CD4-positive, CD25-positive, alpha-beta regulatory T cell (primary cell): ENCODE results near the gene P2RX3. TPM values are rescaled to one million over a fixed set of nuclear protein-coding genes. Genes with fewer than 3 reads are reported as not detected.

ENCODE experiments used
- ATAC-seq, 2 donors: fragments of 150-1000 bp; cut with Tn5 transposase; one replicate each; pipeline ENCODE4 v1.10.0; 2021; ENCODE audit warnings: low read depth in 2 of 2, moderate number of reproducible peaks in 2 of 2, moderate library complexity in 1 of 2
- DNase-seq, 3 donors: peaks; one replicate each; pipeline versions ENCODE4 v3.0.0 to v3.0.0-alpha.2; 2012 to 2022; ENCODE audit warnings: mixed read lengths in 1 of 3
- H3K27ac ChIP-seq: one replicate; pipeline ENCODE4 v1.7.0; 2013; ENCODE audit warnings: mild to moderate bottlenecking, low read length; ENCODE audit not compliant: insufficient read depth, poor library complexity, severe bottlenecking
- H3K27me3 ChIP-seq: one replicate; pipeline ENCODE4 v1.7.0; 2013; ENCODE audit warnings: low read length; ENCODE audit not compliant: control insufficient read depth, insufficient read depth
- H3K36me3 ChIP-seq: one replicate; pipeline ENCODE4 v1.7.0; 2013; ENCODE audit warnings: mild to moderate bottlenecking, low read length, moderate library complexity; ENCODE audit not compliant: control insufficient read depth, insufficient read depth
- H3K4me1 ChIP-seq: 2 replicates; pipeline ENCODE4 v1.7.0; 2013; ENCODE audit warnings: mild to moderate bottlenecking, low read length; ENCODE audit not compliant: insufficient read depth, control insufficient read depth, poor library complexity, severe bottlenecking
- H3K4me3 ChIP-seq: one replicate; pipeline ENCODE4 v1.7.0; 2013; ENCODE audit warnings: low read depth, mild to moderate bottlenecking, low read length, moderate library complexity
- H3K9me3 ChIP-seq, 2 experiments: 1 replicate in 1 of 2; 2 replicates in 1 of 2; pipeline ENCODE4 v1.7.0; 2013; ENCODE audit warnings: low read length in 2 of 2, mild to moderate bottlenecking in 1 of 2, moderate library complexity in 1 of 2; ENCODE audit not compliant: control insufficient read depth in 2 of 2
- H3K27ac Mint-ChIP-seq, 3 donors: one replicate each; pipeline ENCODE4 v1.8.0; 2020 to 2022; ENCODE audit warnings: mild to moderate bottlenecking in 3 of 3, mixed read lengths in 3 of 3, moderate library complexity in 2 of 3
- H3K27me3 Mint-ChIP-seq: one replicate; pipeline ENCODE4 v1.8.0; 2022; ENCODE audit warnings: mild to moderate bottlenecking, mixed read lengths
- H3K36me3 Mint-ChIP-seq: one replicate; pipeline ENCODE4 v1.8.0; 2020; ENCODE audit warnings: mixed read lengths
- H3K4me1 Mint-ChIP-seq, 4 donors: one replicate each; pipeline ENCODE4 v1.8.0; 2020 to 2022; ENCODE audit warnings: mixed read lengths in 4 of 4, mild to moderate bottlenecking in 1 of 4
- H3K4me3 Mint-ChIP-seq, 4 donors: one replicate each; pipeline ENCODE4 v1.8.0; 2020 to 2022; ENCODE audit warnings: mild to moderate bottlenecking in 4 of 4, mixed read lengths in 4 of 4, moderate library complexity in 3 of 4
- H3K9me3 Mint-ChIP-seq, 7 donors: one replicate each; pipeline ENCODE4 v1.8.0; 2020 to 2022; ENCODE audit warnings: mixed read lengths in 7 of 7, mild to moderate bottlenecking in 3 of 7, moderate library complexity in 2 of 7
- polyA plus RNA-seq, 4 donors: library from polyadenylated mRNA; unstranded; fragments of 300-500 nt; fragmentation: Illumina TruSeq; gene quantifications; one replicate each; pipeline ENCODE4 v1.2.3, GENCODE V29; 2021
- total RNA-seq: library from RNA; stranded (reverse); gene quantifications from one replicate; pipeline ENCODE4 v1.2.3, GENCODE V29; 2022

P2RX3 gene
- total and polyA plus RNA-seq, 5 donors from 2014 or later = not detected

GRCh38 chr11:57348636-57349313 is 10.6 kb downstream of the P2RX3 start:
- no peak overlapping the region for H3K4me3 Mint-ChIP-seq
- peaks cover 0 to 2% (median 0%) of the 10 kb centered on the region in 7 donors for H3K9me3 Mint-ChIP-seq
- H3K4me1 Mint-ChIP-seq = peaks cover 0 to 8% (median 2%) of the 10 kb centered on the region in 4 donors
- H3K4me1 ChIP-seq = peaks cover 4% of the 10 kb centered on the region
- no peaks in the 10 kb centered on the region for H3K36me3 ChIP-seq
- H3K36me3 Mint-ChIP-seq = no peaks in the 10 kb centered on the region
- no peak overlapping the region for H3K27ac Mint-ChIP-seq
- no peaks in the 10 kb centered on the region for H3K27me3 ChIP-seq
- peaks cover 0 to 3% of the 10 kb centered on the region in 2 experiments for H3K9me3 ChIP-seq
- ATAC-seq (no peak), DNase-seq (no peak)
- peaks cover 5% of the 10 kb centered on the region for H3K27me3 Mint-ChIP-seq
- no peak overlapping the region for H3K4me3 ChIP-seq
- no peak overlapping the region for H3K27ac ChIP-seq

- H3K4me3 Mint-ChIP-seq = no peak overlapping the region
- Histone ChIP-seq H3K27ac (no peak overlapping the region), H3K4me3 (no peak overlapping the region), H3K27me3 (no peaks in the 10 kb centered on the region), H3K9me3 (peaks cover 0 to 3% of the 10 kb centered on the region in 2 experiments), H3K36me3 (no peaks in the 10 kb centered on the region), H3K4me1 (peaks cover 4% of the 10 kb centered on the region)
- H3K27ac Mint-ChIP-seq = peak overlapping the region in 1 of 3 donors; percentile 48
- ATAC-seq = peak in 1 of 2 donors; percentile 24
- peaks cover 13% of the 10 kb centered on the region for H3K27me3 Mint-ChIP-seq
- peaks cover 0 to 2% (median 0%) of the 10 kb centered on the region in 7 donors for H3K9me3 Mint-ChIP-seq
- peak; percentile 34 to 44 (median 39) for DNase-seq
- no peaks in the 10 kb centered on the region for H3K36me3 Mint-ChIP-seq
- H3K4me1 Mint-ChIP-seq = peaks cover 0 to 8% (median 2%) of the 10 kb centered on the region in 4 donors
Observed at GRCh38 chr11:57349491-57350274, 11.5 kb downstream of the P2RX3 start.

- peaks cover 4% of the 10 kb centered on the region for H3K4me1 ChIP-seq
- Mint-ChIP-seq H3K9me3 (peaks cover 0 to 2% (median 0%) of the 10 kb centered on the region in 7 donors), H3K4me1 (peaks cover 0 to 4% (median 1%) of the 10 kb centered on the region in 4 donors), H3K4me3 (no peak overlapping the region), H3K27ac (no peak overlapping the region), H3K36me3 (no peaks in the 10 kb centered on the region), H3K27me3 (peaks cover 16% of the 10 kb centered on the region)
- ATAC-seq (no peak), DNase-seq (no peak)
- H3K27ac ChIP-seq = no peak overlapping the region
- H3K4me3 ChIP-seq = no peak overlapping the region
- no peaks in the 10 kb centered on the region for H3K36me3 ChIP-seq
- peaks cover under 1% of the 10 kb centered on the region for H3K27me3 ChIP-seq
- H3K9me3 ChIP-seq = peaks cover 0 to 3% of the 10 kb centered on the region in 2 experiments
Observed at GRCh38 chr11:57353036-57353435, 14.9 kb downstream of the P2RX3 start.

- DNase-seq (no peak), ATAC-seq (no peak)
- H3K4me3 Mint-ChIP-seq = no peak overlapping the region
- H3K27ac Mint-ChIP-seq = peak overlapping the region in 1 of 3 donors; percentile 27
- H3K9me3 ChIP-seq = peaks cover 0 to 3% of the 10 kb centered on the region in 2 experiments
- peaks cover 4% of the 10 kb centered on the region for H3K4me1 ChIP-seq
- no peak overlapping the region for H3K4me3 ChIP-seq
- no peaks in the 10 kb centered on the region for H3K36me3 Mint-ChIP-seq
- H3K4me1 Mint-ChIP-seq = peaks cover 0 to 4% (median 1%) of the 10 kb centered on the region in 4 donors
- H3K27me3 Mint-ChIP-seq = peaks cover 16% of the 10 kb centered on the region
- peaks cover 2% of the 10 kb centered on the region for H3K27me3 ChIP-seq
- no peak overlapping the region for H3K27ac ChIP-seq
- no peaks in the 10 kb centered on the region for H3K36me3 ChIP-seq
- H3K9me3 Mint-ChIP-seq = peaks cover 0 to 2% (median 0%) of the 10 kb centered on the region in 7 donors
Observed at GRCh38 chr11:57353446-57353845, 15.3 kb downstream of the P2RX3 start.

- no peak for ATAC-seq
- H3K4me1 ChIP-seq = peaks cover 4% of the 10 kb centered on the region
Observed at GRCh38 chr11:57353852-57354251, 15.7 kb downstream of the P2RX3 start.

GRCh38 chr11:57354699-57355098 is 16.5 kb downstream of the P2RX3 start:
- H3K4me3 Mint-ChIP-seq = no peak overlapping the region
- H3K27me3 Mint-ChIP-seq = peaks cover 14% of the 10 kb centered on the region
- no peak overlapping the region for H3K4me3 ChIP-seq
- H3K27ac Mint-ChIP-seq = no peak overlapping the region
- peak in 1 of 2 donors; percentile 12 for ATAC-seq
- peaks cover 0 to 3% (median 1%) of the 10 kb centered on the region in 4 donors for H3K4me1 Mint-ChIP-seq
- H3K4me1 ChIP-seq = peaks cover 4% of the 10 kb centered on the region
- H3K27ac ChIP-seq = no peak overlapping the region
- H3K9me3 ChIP-seq = peaks cover 0 to 3% of the 10 kb centered on the region in 2 experiments
- H3K36me3 ChIP-seq = no peaks in the 10 kb centered on the region
- no peaks in the 10 kb centered on the region for H3K36me3 Mint-ChIP-seq
- peaks cover 2% of the 10 kb centered on the region for H3K27me3 ChIP-seq
- peaks cover 0 to 2% (median 0%) of the 10 kb centered on the region in 7 donors for H3K9me3 Mint-ChIP-seq
- no peak for DNase-seq

More at GRCh38 chr11:57353852-57354251, 15.7 kb downstream of the P2RX3 start:
- no peak overlapping the region for H3K4me3 Mint-ChIP-seq
- peaks cover 0 to 4% (median 1%) of the 10 kb centered on the region in 4 donors for H3K4me1 Mint-ChIP-seq
- H3K9me3 ChIP-seq = peaks cover 0 to 3% of the 10 kb centered on the region in 2 experiments
- H3K9me3 Mint-ChIP-seq = peaks cover 0 to 2% (median 0%) of the 10 kb centered on the region in 7 donors
- H3K4me3 ChIP-seq = no peak overlapping the region
- no peaks in the 10 kb centered on the region for H3K36me3 ChIP-seq
- DNase-seq = no peak
- peaks cover 16% of the 10 kb centered on the region for H3K27me3 Mint-ChIP-seq
- no peak overlapping the region for H3K27ac ChIP-seq
- H3K27ac Mint-ChIP-seq = peak overlapping the region in 1 of 3 donors; percentile 27
- peaks cover 2% of the 10 kb centered on the region for H3K27me3 ChIP-seq
- H3K36me3 Mint-ChIP-seq = no peaks in the 10 kb centered on the region

- H3K36me3 ChIP-seq = no peaks in the 10 kb centered on the region
- H3K9me3 ChIP-seq = peaks cover 0 to 3% of the 10 kb centered on the region in 2 experiments
- H3K27ac ChIP-seq = no peak overlapping the region
- no peak for ATAC-seq
- H3K27me3 ChIP-seq = peaks cover 2% of the 10 kb centered on the region
- Mint-ChIP-seq H3K9me3 (peaks cover 0 to 2% (median 0%) of the 10 kb centered on the region in 7 donors), H3K4me1 (no peaks in the 10 kb centered on the region), H3K27ac (peak overlapping the region in 1 of 3 donors; percentile 30), H3K36me3 (no peaks in the 10 kb centered on the region), H3K4me3 (no peak overlapping the region), H3K27me3 (peaks cover 11% of the 10 kb centered on the region)
- DNase-seq = no peak
- no peaks in the 10 kb centered on the region for H3K4me1 ChIP-seq
- no peak overlapping the region for H3K4me3 ChIP-seq
Observed at GRCh38 chr11:57356268-57356667, 18.1 kb downstream of the P2RX3 start.
